Sigmoid colon (tissue), 4 donors: ENCODE data around the gene AGTRAP.

ENCODE experiments used
- EP300 ChIP-seq, 4 donors: sonication (generic); formaldehyde crosslinking; IDR thresholded peaks; one replicate each; pipeline ENCODE4 v1.6.1; 2017; ENCODE audit warnings: antibody characterized with exemption in 4 of 4
- POLR2A ChIP-seq, 2 donors: fragments of 450-650 bp; IDR thresholded peaks; one replicate each; pipeline ENCODE4 v1.6.1; 2016; ENCODE audit warnings: antibody characterized with exemption in 2 of 2, mild to moderate bottlenecking in 2 of 2, moderate library complexity in 2 of 2
- POLR2AphosphoS5 ChIP-seq, 4 donors: sonication (generic); formaldehyde crosslinking; IDR thresholded peaks; one replicate each; pipeline ENCODE4 v1.6.1; 2017; ENCODE audit warnings: antibody characterized with exemption in 4 of 4
- TF ChIP-seq, protein P1 (sequence below), 4 experiments: fragments of 450-650 bp in 3 of 4; fragments of 200-600 bp in 1 of 4; IDR thresholded peaks; one replicate each; pipeline ENCODE4 v1.5.1; 2016 to 2019; ENCODE audit warnings: antibody characterized with exemption in 4 of 4, mild to moderate bottlenecking in 3 of 4, moderate library complexity in 2 of 4

DNA sequence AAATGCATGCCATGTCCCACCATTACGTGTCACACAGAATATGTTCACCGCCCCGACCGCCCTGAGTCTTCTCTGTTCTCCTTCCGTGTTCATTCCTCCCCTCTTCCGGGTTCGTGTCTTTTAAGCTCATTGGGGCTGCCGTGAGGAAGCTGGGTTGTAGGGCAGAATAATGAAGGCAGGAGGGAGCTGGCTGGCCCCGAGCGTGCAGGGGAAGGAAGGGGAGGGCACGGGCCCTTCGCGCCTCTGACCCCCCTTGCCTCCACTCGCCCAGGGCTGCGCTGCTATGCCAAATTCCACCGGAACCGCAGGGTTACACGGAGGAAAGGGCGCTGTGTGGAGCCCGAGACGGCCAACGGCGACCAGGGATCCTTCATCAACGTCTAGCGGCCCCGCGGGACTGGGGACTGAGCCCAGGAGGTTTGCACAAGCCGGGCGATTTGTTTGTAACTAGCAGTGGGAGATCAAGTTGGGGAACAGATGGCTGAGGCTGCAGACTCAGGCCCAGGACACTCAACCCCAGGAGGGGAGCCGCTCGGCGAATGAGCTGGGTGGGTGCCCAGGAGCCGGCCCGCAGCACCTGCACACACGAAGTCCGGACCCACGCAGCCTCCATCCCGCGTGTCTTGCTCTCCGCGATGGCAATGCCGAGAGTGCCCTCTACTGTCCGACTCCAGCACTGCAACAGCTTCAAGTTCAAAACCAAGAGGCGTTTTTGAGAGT, 16.5 kb upstream of the AGTRAP start:
- TF ChIP-seq, protein P1, sequence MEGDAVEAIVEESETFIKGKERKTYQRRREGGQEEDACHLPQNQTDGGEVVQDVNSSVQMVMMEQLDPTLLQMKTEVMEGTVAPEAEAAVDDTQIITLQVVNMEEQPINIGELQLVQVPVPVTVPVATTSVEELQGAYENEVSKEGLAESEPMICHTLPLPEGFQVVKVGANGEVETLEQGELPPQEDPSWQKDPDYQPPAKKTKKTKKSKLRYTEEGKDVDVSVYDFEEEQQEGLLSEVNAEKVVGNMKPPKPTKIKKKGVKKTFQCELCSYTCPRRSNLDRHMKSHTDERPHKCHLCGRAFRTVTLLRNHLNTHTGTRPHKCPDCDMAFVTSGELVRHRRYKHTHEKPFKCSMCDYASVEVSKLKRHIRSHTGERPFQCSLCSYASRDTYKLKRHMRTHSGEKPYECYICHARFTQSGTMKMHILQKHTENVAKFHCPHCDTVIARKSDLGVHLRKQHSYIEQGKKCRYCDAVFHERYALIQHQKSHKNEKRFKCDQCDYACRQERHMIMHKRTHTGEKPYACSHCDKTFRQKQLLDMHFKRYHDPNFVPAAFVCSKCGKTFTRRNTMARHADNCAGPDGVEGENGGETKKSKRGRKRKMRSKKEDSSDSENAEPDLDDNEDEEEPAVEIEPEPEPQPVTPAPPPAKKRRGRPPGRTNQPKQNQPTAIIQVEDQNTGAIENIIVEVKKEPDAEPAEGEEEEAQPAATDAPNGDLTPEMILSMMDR (IDR thresholded peaks at IDR 0.05), result peak; percentile 76 to 98 (median 92)
- TF ChIP-seq POLR2AphosphoS5 (IDR thresholded peaks at IDR 0.05) (no peak), POLR2A (IDR thresholded peaks at IDR 0.05) (no peak), EP300 (IDR thresholded peaks at IDR 0.05) (no peak)
